Ovary (tissue), 9 donors: ENCODE results near the gene FIGLA. TPM values are rescaled to one million over a fixed set of nuclear protein-coding genes. Genes with fewer than 3 reads are reported as not detected.

Experiments
- DNase-seq, 5 donors: peaks; one replicate each; pipeline ENCODE4 v3.0.0-alpha.2; 2019 to 2020
- H3K27ac ChIP-seq, 2 donors: fragments of 200-600 bp; one replicate each; pipeline versions ENCODE4 v1.5.1 to v1.8.0; 2019 to 2022
- H3K27me3 ChIP-seq: fragments of 200-600 bp; one replicate; pipeline ENCODE4 v1.8.0; 2022
- H3K36me3 ChIP-seq: fragments of 200-600 bp; sonication (generic); one replicate; pipeline ENCODE4 v1.5.1; 2019
- H3K4me1 ChIP-seq: one replicate; pipeline ENCODE4 v1.8.1; 2013; ENCODE audit warnings: mild to moderate bottlenecking, moderate library complexity; ENCODE audit not compliant: insufficient read depth
- H3K4me3 ChIP-seq: fragments of 200-600 bp; sonication (generic); one replicate; pipeline ENCODE4 v1.5.1; 2017
- H3K9me3 ChIP-seq, 2 donors: fragments of 200-600 bp in 1 of 2; sonication (generic) in 1 of 2; one replicate each; pipeline versions ENCODE4 v1.5.1 to v1.8.1; 2013 to 2019; ENCODE audit warnings: mild to moderate bottlenecking in 1 of 2, moderate library complexity in 1 of 2
- CTCF ChIP-seq, 3 donors: fragments of 450-650 bp in 2 of 3; fragments of 200-600 bp in 1 of 3; IDR thresholded peaks; one replicate each; pipeline versions ENCODE4 v1.5.1 to v1.8.0; 2016 to 2022; ENCODE audit warnings: antibody characterized with exemption in 3 of 3, mild to moderate bottlenecking in 1 of 3
- EP300 ChIP-seq: sonication (generic); formaldehyde crosslinking; IDR thresholded peaks from one replicate; pipeline ENCODE4 v1.6.1; 2017; ENCODE audit warnings: antibody characterized with exemption
- POLR2A ChIP-seq: fragments of 450-650 bp; IDR thresholded peaks from one replicate; pipeline ENCODE4 v1.6.1; 2017; ENCODE audit warnings: antibody characterized with exemption, mild to moderate bottlenecking, moderate library complexity
- WGBS, 3 donors: extraction: QIAGEN DNeasy Blood & Tissue Kit in 1 of 3; methylation state at CpG; one replicate each; pipeline versions ENCODE4 v1.1.5 to v1.1.7; 2013 to 2017; 5-methylcytosine and 5-hydroxymethylcytosine counted together
- intact Hi-C, 4 donors: fragments of 100-400 bp; cut with DNase I; formaldehyde crosslinking; loops; one replicate each; pipeline versions ENCODE4 v1.11.0 to v1.15.1; 2022 to 2023
- polyA plus RNA-seq, 2 donors: library from polyadenylated mRNA; stranded (reverse); fragments of 200-250 nt in 1 of 2; fragments of 350-450 nt in 1 of 2; fragmentation: Illumina TruSeq in 1 of 2; extraction: RNeasy Lipid Tissue Mini Kit (QIAGEN cat#74804) in 1 of 2; gene quantifications; one replicate each; pipeline ENCODE4 v1.2.3, GENCODE V29; 2013 to 2014
- total RNA-seq, 7 donors: library from RNA; depleted of rRNA in 2 of 7; stranded (reverse); fragments of >200 nt in 2 of 7; fragmentation: NEBNext Ultra II Directional in 3 of 7; extraction: Animal tissue kit (Norgen Biotek cat#: 25700) in 3 of 7; gene quantifications; one replicate each; pipeline versions ENCODE4 v1.1.0 to v1.2.4, GENCODE V29; 2016 to 2023
- donor health status: DM: no; HTN: no; CAD: no; lungs with moderate emphysema.
- donor health status: DM: no; HTN: no; CAD: no.
- donor health status: Bipolar disorder and iron deficiency.
- donor health status: DM: yes; HTN: yes; CAD: no.
- donor health status: DM: no; HTN: no; CAD: no.
- donor health status: DM: yes; HTN: yes; CAD: no.

Gene FIGLA
- total and polyA plus RNA-seq, 9 donors = 0.35 to 3.3 TPM; not detected in 7

- Histone ChIP-seq H3K36me3 (no peaks in the 10 kb centered on the region), H3K27ac (no peak overlapping the region), H3K27me3 (no peaks in the 10 kb centered on the region), H3K9me3 (no peaks in the 10 kb centered on the region), H3K4me1 (no peaks in the 10 kb centered on the region), H3K4me3 (no peak overlapping the region)
- TF ChIP-seq POLR2A (no peak), EP300 (no peak), CTCF (IDR thresholded peaks at IDR 0.05) (no peak)
- intact Hi-C loops = no loop called here
- 66 to 79% (median 78%) methylated on average over 2 of the region's 2 CpGs for WGBS, 3 donors
- no peak for DNase-seq
These were observed 43.7 kb upstream of the FIGLA start for GRCh38 chr2:70834106-70834505.

GRCh38 chr2:70833246-70833645 lies 42.8 kb upstream of the FIGLA start:
- Histone ChIP-seq H3K27me3 (no peaks in the 10 kb centered on the region), H3K4me3 (no peak overlapping the region), H3K27ac (no peak overlapping the region), H3K9me3 (no peaks in the 10 kb centered on the region), H3K36me3 (no peaks in the 10 kb centered on the region), H3K4me1 (no peaks in the 10 kb centered on the region)
- no peak for TF ChIP-seq CTCF (IDR thresholded peaks at IDR 0.05)
- TF ChIP-seq EP300 = no peak
- no peak for TF ChIP-seq POLR2A
- 68 to 78% (median 74%) methylated on average over 1 of the region's 1 CpG for WGBS, 3 donors
- DNase-seq = no peak
- intact Hi-C loops = no loop called here

GRCh38 chr2:70832386-70832785 lies 41.9 kb upstream of the FIGLA start:
- no peak for TF ChIP-seq CTCF (IDR thresholded peaks at IDR 0.05)
- Histone ChIP-seq H3K27ac (no peak overlapping the region), H3K27me3 (no peaks in the 10 kb centered on the region), H3K36me3 (no peaks in the 10 kb centered on the region), H3K4me3 (no peak overlapping the region), H3K9me3 (no peaks in the 10 kb centered on the region), H3K4me1 (no peaks in the 10 kb centered on the region)
- intact Hi-C loops = no loop called here
- DNase-seq = no peak
- WGBS, 3 donors = 85 to 87% (median 86%) methylated on average over 2 of the region's 2 CpGs

GRCh38 chr2:70831861-70832260 lies 41.4 kb upstream of the FIGLA start:
- TF ChIP-seq CTCF (IDR thresholded peaks at IDR 0.05) (no peak), POLR2A (no peak), EP300 (no peak)
- DNase-seq = no peak
- 79 to 84% (median 81%) methylated on average over 6 of the region's 6 CpGs for WGBS, 3 donors
- H3K27ac ChIP-seq = no peak overlapping the region
- H3K36me3 ChIP-seq = no peaks in the 10 kb centered on the region
- no peaks in the 10 kb centered on the region for H3K27me3 ChIP-seq
- no peaks in the 10 kb centered on the region for H3K4me1 ChIP-seq
- intact Hi-C loops = no loop called here
- no peaks in the 10 kb centered on the region for H3K9me3 ChIP-seq
- no peak overlapping the region for H3K4me3 ChIP-seq

GRCh38 chr2:70830366-70830765 lies 39.9 kb upstream of the FIGLA start:
- no peaks in the 10 kb centered on the region for H3K9me3 ChIP-seq
- no peaks in the 10 kb centered on the region for H3K36me3 ChIP-seq
- H3K4me3 ChIP-seq = no peak overlapping the region
- TF ChIP-seq EP300 (no peak), CTCF (IDR thresholded peaks at IDR 0.05) (no peak), POLR2A (no peak)
- intact Hi-C loops = no loop called here
- 36 to 55% (median 55%) methylated on average over 5 of the region's 5 CpGs for WGBS, 3 donors
- no peak for DNase-seq
- H3K27ac ChIP-seq = no peak overlapping the region
- no peaks in the 10 kb centered on the region for H3K4me1 ChIP-seq
- no peaks in the 10 kb centered on the region for H3K27me3 ChIP-seq
